Measurements from ENCODE around the gene RNASE7.

RNASE7 gene

DNA sequence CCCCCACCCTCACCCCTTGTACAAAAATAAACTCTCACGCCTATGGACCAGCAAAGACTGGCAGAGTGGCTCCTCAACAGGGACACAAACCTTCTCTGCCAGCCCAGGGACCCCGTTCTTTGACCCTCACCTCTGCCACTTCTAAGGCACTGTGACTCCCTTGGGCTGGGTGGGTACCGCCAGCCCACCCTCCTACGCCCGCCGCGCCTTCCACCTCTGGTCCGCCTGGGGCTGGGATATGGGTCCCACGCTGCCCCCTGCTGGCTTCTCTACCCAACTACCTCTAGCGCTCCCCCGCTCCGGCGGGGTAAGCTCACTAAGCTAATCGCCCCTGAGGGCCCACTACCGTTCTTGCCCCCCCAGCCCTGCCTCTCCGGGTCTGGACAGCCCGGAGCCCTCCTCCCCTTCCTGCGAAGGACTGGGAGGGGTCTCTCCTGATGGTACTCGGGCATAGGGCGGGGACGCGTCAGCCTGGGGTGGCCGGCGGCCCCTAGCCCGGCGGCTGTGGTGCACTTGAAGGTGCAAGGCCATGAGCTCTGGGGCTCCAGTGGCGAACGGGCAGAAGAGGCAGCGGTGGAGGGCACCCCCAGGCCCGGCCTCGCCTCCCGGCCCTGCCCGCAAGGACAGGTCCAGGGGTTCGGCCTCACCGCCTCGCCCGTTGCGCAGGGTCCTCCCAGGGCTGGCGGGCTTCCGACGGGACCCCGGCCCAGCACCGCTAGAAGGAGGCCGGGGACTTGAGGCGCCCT, 48.2 kb downstream of the RNASE7 start:
- peak overlapping the region in 1 of 3 experiments; percentile 55 for H3K27ac Mint-ChIP-seq
- peaks cover 58% of the 10 kb centered on the region for H3K36me3 Mint-ChIP-seq (ENCODE audit: low read depth)
- peak; percentile 52 to 55 (median 54) for TF ChIP-seq CTCF (IDR thresholded peaks at IDR 0.05; ENCODE audit: unreplicated experiment in 3 of 3)
- no peaks in the 10 kb centered on the region for H3K27me3 Mint-ChIP-seq (ENCODE audit: low read depth)
- no peaks in the 10 kb centered on the region for H3K9me3 Mint-ChIP-seq
- H3K4me1 Mint-ChIP-seq = peaks cover 41% of the 10 kb centered on the region
- H3K4me3 Mint-ChIP-seq = no peak overlapping the region

DNA sequence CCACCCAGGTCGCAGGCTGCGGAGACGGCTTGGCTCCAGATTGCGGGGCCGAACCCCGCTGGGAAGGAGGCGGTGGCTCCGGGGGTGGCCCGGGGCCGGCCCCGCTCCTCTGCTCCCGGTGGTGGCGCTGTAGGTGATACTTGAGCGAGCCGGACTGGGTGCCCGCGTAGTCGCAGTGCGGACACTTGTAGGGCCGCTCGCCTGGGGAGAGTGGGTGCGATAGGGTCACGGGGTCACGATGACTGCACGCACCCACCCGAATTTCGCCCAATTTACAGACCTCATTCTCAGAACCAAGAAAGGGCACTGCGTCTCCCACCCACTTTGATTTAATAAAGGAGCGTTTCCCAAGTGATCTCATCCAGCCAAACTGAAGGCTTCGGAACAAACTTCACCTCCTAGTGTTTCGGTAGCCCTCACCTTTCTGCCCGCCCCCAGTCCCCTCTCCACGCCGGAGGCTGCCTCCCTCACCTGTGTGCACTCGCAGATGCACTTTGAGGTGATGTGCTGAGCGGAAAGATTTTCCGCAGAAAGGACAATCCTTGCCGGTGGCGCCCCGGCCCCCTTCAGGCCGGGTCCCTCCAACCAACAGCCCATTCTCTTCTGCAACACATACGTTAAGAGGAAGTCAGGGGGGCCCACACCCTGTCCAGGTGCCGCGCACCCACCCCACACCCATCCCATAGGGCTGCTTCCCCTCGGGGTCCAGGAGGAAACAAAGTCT, 48.9 kb downstream of the RNASE7 start:
- no peak for TF ChIP-seq CTCF (IDR thresholded peaks at IDR 0.05; ENCODE audit: unreplicated experiment in 3 of 3)

DNA sequence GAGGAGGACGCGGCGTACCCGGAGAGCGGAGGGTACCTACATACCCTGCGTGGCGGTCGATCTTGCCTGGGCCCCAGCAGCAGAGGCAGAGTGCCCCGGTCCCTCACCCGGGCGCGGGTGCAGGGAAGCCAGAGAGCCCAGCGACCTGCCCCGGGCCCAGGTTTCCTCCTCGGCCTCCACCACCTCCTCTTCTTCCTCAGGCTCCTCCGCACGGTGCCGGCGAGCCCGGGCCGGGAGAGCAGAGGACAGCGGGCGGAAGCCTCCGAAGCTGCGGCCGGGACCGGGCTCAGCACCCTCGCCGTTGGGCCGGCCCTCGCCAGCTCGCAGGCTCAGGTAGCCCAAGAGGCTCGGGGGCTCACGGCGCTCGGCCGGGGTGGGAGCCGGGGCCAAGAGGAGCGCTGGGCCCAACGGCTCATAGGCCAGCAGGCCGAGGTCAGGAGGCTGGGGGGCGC, 49.7 kb downstream of the RNASE7 start:
- Mint-ChIP-seq H3K4me3 (peak overlapping the region in 1 of 3 experiments; percentile 11), H3K9me3 (no peaks in the 10 kb centered on the region), H3K36me3 (ENCODE audit: low read depth) (peaks cover 44% of the 10 kb centered on the region), H3K4me1 (peaks cover 51% of the 10 kb centered on the region), H3K27ac (peak overlapping the region; percentile 63 to 76 (median 63)), H3K27me3 (ENCODE audit: low read depth) (no peaks in the 10 kb centered on the region)
- no peak for TF ChIP-seq CTCF (IDR thresholded peaks at IDR 0.05; ENCODE audit: unreplicated experiment in 3 of 3)

More for the DNA sequence above, 48.9 kb downstream of the RNASE7 start:
- Mint-ChIP-seq H3K9me3 (no peaks in the 10 kb centered on the region), H3K4me3 (no peak overlapping the region), H3K27ac (peak overlapping the region; percentile 63 to 76 (median 63)), H3K4me1 (peaks cover 49% of the 10 kb centered on the region), H3K27me3 (ENCODE audit: low read depth) (no peaks in the 10 kb centered on the region), H3K36me3 (ENCODE audit: low read depth) (peaks cover 52% of the 10 kb centered on the region)

- H3K27me3 Mint-ChIP-seq (ENCODE audit: low read depth) = no peaks in the 10 kb centered on the region
- no peak overlapping the region for H3K4me3 Mint-ChIP-seq
- no peaks in the 10 kb centered on the region for H3K9me3 Mint-ChIP-seq
- peak overlapping the region; percentile 52 to 66 (median 63) for H3K27ac Mint-ChIP-seq
- peaks cover 57% of the 10 kb centered on the region for H3K4me1 Mint-ChIP-seq
- peak; percentile 100 for TF ChIP-seq CTCF (IDR thresholded peaks at IDR 0.05; ENCODE audit: unreplicated experiment in 3 of 3)
- H3K36me3 Mint-ChIP-seq (ENCODE audit: low read depth) = peaks cover 40% of the 10 kb centered on the region
Observed at GRCh38 chr14:21092273-21093011, 50.3 kb downstream of the RNASE7 start.

DNA sequence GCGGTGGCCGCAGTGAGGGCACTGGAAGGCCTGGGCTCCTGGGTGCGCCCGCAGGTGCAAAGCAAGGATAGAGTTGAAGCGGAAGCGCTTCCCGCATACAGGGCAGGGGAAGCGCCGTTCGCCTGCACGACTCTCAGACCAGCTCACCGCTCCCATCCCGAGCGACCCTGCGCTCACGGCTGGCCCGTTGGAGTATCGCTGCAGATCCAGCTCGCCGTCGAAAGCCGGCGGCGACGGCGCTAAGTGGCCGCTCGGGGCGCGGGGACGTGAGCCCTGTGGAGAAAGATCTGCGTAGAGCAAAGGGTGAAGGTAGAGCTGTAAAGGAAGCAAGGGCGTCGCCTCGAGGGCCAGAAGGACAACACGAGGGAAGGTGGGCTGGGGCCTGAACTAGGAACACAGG, 50.9 kb downstream of the RNASE7 start:
- H3K27me3 Mint-ChIP-seq (ENCODE audit: low read depth) = no peaks in the 10 kb centered on the region
- peaks cover 58% of the 10 kb centered on the region for H3K4me1 Mint-ChIP-seq
- no peaks in the 10 kb centered on the region for H3K9me3 Mint-ChIP-seq
- H3K27ac Mint-ChIP-seq = peak overlapping the region; percentile 81 to 90 (median 84)
- no peak for TF ChIP-seq CTCF (IDR thresholded peaks at IDR 0.05; ENCODE audit: unreplicated experiment in 3 of 3)
- peaks cover 35% of the 10 kb centered on the region for H3K36me3 Mint-ChIP-seq (ENCODE audit: low read depth)
- H3K4me3 Mint-ChIP-seq = peak overlapping the region; percentile 15 to 48 (median 35)
